NCI-H2196 treated with DMSO at 0.1 percent for 48 hours (cell line): ENCODE results near the gene DOP1A.
A peak's percentile ranks its signal among the peaks of the same experiment; 100 is the strongest.

Experiments used
- DNase-seq: peaks from one replicate; lab custom pipeline; 2025; ENCODE audit not compliant: unreplicated experiment; lab: John Stamatoyannopoulos, UW

Gene DOP1A, protein sequence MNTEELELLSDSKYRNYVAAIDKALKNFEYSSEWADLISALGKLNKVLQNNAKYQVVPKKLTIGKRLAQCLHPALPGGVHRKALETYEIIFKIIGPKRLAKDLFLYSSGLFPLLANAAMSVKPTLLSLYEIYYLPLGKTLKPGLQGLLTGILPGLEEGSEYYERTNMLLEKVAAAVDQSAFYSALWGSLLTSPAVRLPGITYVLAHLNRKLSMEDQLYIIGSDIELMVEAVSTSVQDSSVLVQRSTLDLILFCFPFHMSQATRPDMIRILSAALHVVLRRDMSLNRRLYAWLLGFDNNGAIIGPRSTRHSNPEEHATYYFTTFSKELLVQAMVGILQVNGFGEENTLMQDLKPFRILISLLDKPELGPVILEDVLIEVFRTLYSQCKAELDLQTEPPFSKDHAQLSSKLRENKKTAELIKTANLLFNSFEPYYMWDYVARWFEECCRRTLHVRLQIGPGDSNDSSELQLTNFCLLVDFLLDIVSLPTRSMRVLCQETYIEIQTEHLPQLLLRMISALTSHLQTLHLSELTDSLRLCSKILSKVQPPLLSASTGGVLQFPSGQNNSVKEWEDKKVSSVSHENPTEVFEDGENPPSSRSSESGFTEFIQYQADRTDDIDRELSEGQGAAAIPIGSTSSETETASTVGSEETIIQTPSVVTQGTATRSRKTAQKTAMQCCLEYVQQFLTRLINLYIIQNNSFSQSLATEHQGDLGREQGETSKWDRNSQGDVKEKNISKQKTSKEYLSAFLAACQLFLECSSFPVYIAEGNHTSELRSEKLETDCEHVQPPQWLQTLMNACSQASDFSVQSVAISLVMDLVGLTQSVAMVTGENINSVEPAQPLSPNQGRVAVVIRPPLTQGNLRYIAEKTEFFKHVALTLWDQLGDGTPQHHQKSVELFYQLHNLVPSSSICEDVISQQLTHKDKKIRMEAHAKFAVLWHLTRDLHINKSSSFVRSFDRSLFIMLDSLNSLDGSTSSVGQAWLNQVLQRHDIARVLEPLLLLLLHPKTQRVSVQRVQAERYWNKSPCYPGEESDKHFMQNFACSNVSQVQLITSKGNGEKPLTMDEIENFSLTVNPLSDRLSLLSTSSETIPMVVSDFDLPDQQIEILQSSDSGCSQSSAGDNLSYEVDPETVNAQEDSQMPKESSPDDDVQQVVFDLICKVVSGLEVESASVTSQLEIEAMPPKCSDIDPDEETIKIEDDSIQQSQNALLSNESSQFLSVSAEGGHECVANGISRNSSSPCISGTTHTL (N-terminal part only)

DNA sequence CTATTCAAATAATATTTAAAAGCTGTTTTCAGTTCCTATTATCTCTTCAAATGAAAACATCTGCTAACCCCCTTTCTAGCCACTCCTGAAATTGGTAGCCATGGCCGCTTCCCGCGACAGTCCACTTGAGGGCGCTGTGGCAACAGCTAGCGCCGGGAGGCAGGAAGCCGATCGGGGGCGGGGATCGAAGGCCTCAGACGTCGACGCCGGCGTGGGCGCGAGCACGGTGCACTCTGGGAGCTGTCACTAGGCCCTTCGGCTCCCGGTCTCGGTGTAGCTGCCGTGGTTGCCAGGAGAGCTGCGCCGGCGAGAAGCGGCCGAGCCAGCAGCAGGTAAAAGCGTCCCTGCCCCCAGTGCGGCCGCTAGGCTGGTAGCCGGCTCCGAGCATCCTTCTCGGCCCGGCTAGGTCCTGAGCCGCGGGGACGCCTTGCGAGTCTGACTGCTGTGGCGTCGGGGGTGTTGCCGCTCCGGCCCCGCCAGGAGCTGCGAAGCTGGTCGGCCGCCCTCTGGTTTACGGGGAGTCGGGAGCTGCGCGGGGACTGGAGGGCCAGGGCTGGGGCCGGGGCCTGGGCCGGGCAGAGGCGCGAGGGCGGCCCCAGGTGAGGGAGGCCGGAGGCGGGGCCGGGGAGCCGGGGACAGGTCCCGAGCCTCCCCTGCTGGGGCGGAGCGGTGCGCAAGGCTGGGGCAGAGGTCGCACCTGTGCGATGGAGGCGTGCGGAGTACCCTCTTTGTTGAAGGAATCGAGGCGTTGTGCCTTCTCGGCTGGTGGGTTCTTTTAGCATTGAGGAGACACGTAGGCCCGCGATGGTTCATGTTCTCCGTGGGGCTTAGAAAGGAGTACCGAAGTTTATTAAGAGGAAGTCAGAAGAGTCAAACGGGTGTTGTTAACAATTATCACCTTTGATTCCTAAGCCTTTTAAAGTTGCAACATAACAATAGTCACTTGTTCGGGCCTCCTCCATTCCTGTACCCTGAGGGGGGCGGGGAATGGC, at the start of gene DOP1A:
Gene DOP1A (plus strand): TSS at position 224 of the 992 bp plus-strand sequence. CDS start 29,307 bp downstream, outside the sequence.
- peak; percentile 95 for DNase-seq

DNA sequence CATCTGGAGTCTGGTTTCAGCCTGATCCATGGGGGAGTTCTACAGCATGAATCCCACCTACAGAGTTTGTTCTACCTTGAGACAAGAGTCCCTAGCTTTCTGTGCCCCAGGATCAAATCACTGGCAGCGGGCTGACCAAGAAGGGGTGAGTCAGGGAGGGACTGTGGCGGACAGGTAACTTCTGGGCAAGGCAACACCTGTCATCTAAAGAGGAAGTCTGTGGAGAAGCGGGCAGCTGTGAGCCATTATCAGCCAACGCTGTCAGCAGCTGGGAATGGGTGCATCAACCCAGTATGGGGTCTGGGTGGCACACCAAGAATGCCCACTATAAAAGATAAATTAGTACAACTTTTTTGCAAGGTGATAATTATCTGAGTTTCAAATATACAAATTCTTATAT, 47.7 kb upstream of the DOP1A start:
- no peak for DNase-seq

DNA sequence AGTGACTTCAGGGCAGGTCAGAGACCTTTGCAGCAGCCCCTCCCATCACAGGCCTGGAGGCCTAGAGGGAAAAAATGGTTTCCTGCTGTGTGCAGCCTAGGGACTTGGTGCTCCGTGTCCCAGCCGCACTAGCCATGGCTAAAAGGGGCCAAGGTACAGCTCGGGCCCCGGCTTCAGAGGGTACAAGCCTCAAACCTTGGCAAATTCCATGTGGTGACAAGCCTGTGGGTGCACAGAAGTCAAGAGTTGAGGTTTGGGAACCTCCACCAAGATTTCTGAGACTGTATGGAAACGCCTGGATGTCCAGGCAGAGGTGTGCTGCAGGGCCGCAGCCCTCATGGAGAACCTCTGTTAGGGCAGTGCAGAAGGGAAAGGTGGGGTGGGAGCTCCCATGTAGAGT, 35.8 kb upstream of the DOP1A start:
- DNase-seq: no peak

DNA sequence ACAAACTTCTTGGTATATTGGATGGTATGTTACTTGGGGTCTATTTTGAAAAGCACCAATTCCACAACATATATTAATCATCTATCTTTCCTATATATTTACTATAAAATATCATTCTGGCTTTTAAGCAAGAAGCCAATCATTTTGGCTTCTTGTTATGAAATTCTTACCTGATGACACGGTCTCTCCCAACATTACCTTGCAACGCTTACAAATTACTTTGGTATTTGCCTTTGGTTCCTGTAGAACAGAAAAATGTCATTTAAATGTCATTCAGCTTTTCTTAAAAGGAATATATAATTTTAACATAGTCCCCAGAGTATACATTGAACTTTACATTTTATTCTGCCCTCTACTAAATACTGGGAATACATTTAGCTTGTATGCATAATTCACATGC, 29.2 kb upstream of the DOP1A start:
- no peak for DNase-seq

DNA sequence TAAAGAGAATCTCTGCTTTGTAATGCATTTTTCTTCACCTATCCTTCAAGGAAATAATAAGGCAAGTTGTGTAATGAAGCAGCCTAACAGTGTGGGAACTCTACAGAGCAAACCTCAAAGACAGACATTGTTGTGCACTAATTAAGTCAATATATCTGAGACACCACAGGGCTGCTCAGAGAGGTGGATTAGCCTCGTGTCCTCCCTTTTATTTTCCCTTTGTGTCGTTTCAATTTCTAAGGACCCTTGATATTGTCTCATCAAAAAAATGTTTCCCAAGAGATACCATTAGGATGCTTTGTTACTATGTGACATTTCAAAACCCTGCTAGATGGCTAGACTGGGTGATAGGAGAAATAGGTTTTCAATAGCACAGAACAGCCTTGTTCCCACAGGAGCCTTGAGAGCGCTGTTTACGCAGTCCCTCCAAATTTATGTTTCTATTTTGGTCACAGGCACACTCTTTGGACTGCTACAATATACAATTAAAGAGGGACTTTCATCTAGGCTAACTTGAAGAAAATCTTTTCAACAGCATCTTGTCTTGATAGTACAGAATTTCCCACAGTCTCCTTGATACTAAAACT, 24.9 kb upstream of the DOP1A start:
- no peak for DNase-seq

DNA sequence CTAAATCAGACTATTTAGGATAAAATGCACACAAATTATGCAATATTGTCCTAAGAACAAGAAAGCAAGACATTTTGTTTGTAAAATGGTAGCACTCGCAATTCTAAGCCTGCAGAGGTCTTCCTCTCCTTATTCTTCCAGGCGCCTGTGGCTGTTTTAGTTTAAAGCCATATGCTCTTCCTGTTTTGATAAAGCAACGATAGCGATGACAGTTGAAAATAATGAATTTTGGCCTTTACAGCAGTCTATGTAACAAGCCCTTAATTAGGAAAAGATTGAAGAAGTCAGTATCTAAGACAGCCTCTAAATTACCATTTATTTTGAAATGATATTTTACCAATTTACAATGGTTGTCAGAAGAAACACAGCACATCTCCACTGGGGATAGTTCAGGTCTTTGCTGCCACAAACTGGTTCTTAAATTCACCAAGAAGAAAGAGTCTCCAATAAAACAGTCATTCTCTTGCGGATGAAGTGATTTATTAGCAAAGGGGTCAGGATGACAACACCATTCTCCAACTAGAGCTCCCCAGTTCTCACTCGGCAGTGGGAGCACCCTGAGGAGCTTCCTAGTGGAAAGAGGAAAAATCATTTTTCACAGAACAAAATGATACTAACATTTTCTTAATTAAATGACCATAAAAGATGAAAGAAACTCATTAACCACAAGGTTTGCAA, 23.2 kb upstream of the DOP1A start:
- no peak for DNase-seq

DNA sequence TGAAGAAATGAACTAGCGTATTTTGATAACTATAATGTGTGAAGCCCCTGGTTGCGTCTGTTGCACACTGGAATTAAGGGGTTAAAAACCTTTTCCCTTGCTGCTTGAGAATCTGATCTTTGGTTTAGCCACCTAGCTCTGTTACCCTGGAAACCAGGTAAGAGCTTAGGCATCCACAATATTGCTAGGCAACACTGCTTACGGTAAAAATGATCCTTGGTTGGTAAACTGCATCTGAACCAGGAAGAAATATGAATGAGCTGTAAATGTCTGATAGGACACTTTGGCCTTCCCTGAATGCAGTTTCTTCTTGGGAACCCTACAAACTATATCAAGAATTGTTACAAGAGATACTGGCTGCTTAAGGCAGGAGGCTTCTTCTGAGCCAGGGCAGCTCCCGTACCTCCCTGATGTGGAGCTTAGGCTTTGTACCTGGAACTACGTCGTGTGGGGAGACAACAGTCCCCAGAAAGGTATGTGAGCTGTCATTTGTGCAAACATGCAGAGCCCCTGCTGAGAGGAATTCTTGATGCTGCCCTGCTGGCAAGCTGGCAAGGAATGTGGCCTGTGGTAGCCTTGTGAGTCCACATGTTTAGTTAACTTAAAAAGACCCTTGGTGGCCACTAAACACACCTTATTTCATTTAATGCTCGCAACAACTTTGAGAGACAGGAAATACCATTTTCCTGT, 20.3 kb upstream of the DOP1A start:
- peak; percentile 18 for DNase-seq

DNA sequence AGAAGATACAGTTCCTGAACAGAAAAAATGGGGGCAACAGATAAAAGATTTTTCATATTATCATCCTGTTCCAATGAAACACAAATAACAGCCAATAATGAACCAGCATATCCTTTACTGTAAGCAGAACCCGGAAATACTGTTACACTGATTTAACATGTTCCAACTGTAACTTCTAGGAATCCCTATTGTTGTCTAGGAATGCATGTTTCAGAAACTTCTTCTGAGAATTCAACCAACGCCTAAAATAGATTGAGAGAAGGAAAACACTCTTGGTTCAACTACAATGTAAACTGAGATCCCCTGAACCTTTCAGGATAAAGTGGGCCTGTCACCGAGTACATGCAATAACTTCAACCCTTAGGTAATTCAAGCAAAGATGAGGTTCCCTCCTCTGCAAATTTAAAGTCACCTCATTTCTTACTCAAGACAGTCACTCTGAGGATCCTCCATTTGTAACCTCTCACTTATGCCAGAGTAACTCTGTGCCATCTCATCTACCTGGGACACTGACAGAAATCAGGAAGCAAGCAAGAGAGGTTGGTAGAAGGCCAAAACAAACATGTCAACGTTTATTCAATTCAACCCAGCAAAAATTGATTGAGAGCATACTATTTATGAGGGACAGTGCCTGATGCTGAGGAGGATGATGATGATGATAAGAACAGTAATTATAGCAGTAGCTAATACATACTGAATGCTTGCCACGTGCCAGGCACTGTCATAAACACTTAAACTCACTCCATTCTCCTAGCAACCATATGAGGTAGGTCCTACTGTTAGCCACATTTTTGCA, 15.9 kb upstream of the DOP1A start:
- no peak for DNase-seq

DNA sequence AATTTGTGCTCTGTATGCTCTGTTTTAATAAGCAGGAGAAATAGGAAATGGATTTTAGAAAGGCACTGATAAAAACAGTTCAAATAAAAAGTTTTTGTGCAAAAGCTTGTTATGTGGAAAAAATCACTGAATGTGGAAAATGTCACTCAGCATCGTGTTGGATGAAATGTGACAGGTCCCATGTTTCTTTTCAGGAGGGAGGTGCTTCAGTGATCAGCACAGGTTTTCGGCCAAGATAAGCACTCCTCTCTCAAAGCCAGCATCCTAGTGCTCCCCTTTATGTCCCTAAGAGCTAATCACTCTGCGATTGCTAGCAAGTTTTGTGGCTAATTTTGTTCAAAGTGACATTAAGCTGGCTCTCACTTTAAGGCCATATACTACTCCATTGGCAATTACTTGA, 13.8 kb upstream of the DOP1A start:
- DNase-seq: no peak

DNA sequence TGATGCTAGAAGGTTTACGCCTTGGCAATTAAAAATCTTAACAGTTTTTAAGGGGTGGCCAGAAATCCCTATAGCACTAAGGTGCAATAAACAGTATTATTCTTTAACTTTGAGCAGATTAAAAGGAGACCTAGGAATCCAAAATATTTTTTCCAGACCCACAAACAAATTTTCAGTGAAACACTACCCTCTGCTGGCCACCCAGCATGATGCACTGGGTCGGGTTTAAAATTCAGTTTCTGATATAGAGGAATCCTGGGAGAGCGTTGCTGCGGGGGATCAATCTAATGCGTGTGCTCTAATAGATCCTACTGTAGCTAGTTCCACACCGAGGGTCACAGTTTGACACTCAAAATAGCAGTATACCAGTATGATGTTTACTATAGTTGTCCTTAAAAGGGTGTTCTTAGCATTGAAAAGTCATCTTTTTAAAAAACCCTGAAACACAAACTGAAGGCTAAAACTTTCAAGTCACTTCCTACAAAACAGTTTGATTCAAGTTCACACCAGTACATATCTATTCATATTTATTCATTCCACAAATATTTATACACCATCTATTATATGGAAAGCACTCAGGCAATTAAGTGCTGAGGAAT, 12.0 kb upstream of the DOP1A start:
- peak; percentile 8 for DNase-seq

DNA sequence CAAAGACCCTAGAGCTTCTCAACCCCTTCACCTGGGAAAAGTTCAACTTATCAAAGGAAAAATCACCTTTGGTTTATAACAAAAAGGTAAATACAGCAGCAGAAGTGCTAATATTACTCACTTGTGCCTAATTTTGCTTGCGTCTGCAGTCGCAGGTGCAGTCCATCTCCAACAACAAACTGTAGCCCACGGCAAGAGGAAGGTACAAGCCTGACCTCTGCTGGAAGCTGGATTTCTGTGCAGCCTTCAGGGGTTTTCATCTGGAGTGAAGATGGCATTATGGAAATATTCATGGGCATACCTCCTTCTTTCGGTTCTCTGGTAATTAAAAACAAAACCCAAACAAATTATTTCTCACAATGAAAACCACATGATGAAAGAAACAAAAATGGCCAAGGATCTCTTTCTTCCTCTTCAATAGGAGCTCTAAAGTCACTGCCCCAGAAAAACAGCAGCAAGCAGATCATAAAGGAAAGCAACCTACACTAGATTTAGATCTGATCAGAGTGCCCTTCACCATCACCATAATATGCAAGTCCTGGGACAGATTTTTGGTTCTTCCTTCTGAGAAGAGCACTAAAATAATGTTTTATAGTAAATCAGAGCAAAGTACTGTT, 9.7 kb upstream of the DOP1A start:
- DNase-seq: peak; percentile 13

DNA sequence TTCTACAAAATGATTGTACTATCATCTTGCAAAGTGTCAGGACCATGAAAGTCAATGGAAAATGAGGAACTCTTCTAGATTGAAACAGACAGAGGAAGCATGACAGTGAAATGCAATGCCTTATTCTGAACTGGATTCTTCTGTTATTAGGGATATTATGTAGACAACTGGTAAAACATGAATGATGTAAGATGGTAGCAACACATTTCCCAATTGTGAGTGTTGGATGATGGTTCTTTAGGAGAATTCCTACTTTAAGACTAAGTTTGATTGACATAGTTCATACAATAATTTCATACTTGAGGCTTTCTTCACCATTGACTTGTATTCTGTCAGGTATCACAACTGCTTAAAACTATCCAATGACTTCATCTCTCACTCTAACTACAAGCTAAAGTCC, 6.3 kb upstream of the DOP1A start:
- no peak for DNase-seq

DNA sequence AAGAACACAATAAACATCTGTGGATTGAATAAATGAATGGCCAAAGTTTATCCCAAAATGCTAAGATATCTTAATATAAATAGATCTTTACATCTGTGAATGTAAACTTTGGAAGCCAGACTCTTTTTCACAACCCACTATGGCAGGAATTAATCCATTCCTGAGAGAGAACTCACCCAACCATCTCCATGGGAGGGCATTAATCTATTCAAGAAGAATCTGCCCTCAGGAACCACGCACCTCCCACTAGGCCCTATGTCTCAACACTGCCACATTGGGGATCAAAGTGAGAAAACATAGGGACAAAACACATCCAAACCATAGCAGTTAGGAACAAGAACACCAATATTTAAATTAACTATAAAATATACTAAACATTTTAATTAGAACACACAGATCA, 5.2 kb upstream of the DOP1A start:
- no peak for DNase-seq

DNA sequence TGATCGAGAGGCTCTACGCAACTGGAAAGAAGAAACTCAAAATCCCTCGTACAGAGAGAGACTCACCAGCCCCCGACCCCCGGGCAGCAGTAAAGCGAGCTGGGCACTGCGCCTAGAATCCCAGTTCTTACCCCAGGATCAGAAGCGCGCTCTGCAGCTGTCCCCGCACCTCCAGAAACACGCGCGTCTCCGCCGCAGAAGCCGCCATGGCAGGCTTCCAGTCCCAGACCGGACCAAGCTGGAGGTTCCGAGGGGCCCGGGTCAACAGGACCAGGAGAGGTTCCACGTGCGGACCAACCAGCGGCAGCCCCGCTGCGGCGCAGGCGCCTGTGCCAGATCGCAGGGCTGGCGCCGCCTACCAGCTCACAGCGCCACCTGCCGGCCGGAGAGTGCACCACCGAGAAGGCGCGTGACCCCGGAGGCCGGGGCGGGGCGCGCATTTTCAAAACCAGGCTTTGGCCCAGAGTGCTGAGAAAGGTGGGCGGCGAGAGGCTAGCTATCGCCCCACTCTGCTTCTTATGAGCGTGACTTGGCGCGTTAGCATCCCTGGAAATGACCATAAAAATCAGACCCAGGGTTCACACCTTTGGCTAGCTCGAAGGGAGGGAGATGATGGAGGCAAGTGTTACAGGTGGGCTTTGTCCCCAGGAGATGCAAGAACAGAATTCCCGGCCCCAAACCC, 1.8 kb upstream of the DOP1A start, which contains the start of gene UBE3D:
Gene UBE3D (minus strand): TSS at position 331 of the 682 bp plus-strand sequence. CDS start 123 bp downstream, at position 208.
- peak; percentile 86 for DNase-seq

DNA sequence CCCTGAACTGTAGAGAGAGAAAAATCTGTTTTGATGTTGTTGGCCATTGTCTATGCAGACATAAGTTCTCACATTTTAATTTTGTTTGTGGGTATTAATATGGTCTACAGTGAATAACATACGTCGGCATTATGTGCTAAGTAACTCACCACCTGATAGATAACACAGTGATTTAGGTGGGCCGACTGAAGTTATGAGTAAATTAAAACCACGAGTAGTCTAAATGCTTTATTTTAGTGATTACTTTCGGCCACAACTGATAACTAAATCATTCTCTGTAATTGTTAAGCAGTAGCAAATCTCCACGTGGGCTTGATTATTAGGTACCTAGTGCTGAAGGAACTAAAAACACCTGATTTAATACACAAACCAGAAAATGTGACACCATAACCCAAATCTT, 1.1 kb downstream of the DOP1A start:
- DNase-seq: no peak

DNA sequence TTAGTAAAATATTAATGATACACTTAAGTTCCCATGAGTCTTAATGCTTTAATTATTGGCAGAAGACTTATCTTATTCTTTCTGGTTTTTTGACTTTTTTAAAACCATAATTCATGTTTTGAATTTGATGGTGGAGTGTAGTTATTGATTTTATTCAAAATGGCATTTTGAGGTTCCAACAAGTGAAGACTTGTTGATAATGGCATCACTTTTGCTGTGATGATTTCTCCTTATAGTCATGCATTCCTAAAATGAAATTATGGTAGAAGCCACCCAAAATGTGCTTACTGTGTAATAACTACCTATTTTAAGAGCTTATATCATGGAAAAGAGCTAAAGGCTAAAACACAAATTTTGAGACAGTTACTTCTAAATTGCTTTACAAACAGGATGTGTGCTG, 2.2 kb downstream of the DOP1A start:
- DNase-seq: no peak
